Subcutaneous adipose tissue (tissue), 4 donors: Measurements from ENCODE around the gene FRAS1. TPM values are rescaled to one million over a fixed set of nuclear protein-coding genes. Genes with fewer than 3 reads are reported as not detected.

Experiments used
- total RNA-seq, 4 donors: library from RNA; depleted of rRNA; stranded (reverse); fragments of >200 nt; gene quantifications; one replicate each; pipeline ENCODE4 v1.1.0, GENCODE V29; 2016
- TF ChIP-seq, protein P1 (sequence below): fragments of 450-650 bp; IDR thresholded peaks from one replicate; pipeline ENCODE4 v1.5.1; 2016; ENCODE audit warnings: low read depth, mild to moderate bottlenecking, control low read depth, antibody characterized with exemption, moderate library complexity

The FRAS1 gene
- total RNA-seq, 4 donors from 2014 or later, result 2.2 to 6.0 (median 3.6) TPM

DNA sequence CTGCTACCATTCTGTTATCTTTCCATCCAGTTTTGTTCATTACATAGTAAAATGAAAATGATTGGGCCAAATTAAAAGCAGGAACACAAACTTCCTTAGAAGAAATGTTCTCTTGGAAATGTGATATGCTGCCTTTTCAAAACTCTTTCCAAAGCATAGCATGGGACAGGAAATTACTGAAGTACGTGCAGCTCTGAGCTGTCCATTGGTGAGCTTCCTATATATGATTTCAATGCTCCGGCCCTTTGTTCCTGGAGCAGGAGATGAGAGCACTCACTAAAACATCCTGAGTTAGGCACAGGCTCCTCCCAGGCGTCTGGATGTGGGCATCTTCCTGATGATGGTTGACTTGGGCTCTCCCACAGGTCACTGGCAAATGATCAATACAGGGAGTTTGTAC lies 461.4 kb downstream of the FRAS1 start:
- TF ChIP-seq, protein P1, sequence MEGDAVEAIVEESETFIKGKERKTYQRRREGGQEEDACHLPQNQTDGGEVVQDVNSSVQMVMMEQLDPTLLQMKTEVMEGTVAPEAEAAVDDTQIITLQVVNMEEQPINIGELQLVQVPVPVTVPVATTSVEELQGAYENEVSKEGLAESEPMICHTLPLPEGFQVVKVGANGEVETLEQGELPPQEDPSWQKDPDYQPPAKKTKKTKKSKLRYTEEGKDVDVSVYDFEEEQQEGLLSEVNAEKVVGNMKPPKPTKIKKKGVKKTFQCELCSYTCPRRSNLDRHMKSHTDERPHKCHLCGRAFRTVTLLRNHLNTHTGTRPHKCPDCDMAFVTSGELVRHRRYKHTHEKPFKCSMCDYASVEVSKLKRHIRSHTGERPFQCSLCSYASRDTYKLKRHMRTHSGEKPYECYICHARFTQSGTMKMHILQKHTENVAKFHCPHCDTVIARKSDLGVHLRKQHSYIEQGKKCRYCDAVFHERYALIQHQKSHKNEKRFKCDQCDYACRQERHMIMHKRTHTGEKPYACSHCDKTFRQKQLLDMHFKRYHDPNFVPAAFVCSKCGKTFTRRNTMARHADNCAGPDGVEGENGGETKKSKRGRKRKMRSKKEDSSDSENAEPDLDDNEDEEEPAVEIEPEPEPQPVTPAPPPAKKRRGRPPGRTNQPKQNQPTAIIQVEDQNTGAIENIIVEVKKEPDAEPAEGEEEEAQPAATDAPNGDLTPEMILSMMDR, result no peak

DNA sequence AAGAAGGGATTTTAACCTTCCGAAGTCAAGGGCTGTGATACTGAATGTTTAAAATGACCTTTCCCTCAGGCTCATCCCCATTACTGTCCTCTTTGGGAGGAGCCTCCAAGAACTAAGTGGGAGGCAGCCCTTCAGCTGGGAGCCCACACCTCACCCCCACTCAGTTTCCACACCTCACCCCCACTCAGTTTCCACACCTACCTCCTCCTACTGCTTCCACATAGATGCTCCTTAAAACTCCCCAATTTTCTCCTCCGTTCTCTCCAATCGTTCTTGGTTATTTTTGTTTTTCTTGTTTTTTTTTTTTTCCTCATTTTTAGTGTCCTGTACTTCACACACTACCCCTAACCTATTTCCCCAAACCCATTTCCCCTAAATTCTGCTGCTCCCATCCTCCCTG lies 462.8 kb downstream of the FRAS1 start:
- TF ChIP-seq, protein P1, result no peak

DNA sequence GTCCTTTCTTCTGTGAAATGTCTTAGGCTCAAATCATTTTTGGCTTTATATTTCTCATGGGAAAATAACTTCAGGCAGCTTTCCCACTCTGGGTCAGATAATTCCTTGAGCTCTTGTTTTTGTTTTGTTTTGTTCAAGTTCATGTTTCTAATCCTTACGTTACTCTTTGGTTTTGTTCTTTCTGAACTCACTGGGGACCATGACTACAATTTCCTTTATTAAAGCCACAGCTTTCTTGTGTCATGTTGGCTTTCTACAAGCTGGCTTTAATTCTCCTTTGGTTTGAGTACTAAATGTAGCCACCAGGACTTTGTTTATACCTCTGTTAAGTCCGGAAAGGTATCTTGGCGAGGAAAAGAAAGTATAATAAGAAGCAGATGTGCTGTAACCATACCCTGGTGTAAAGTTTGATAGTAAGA lies 463.7 kb downstream of the FRAS1 start:
- TF ChIP-seq, protein P1, result no peak

DNA sequence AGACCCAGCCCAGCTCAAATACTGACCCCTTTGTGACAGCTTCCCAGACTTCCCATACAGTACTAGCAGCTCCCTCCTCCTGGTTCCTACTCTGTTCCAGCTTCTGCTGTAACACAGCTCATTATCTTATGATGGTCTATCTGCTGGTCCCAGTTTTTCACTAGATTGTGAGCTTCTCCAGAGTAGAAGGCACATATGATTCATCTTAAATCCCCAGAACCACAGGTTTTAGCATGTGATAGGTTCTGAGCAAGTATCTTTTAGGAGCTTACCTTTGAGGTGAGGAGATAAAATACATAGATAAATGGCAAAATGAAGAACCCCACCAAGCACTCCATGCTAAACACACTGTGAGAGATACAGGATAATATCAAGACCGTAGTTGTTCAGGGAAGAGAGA lies 466.9 kb downstream of the FRAS1 start:
- TF ChIP-seq, protein P1, result no peak

DNA sequence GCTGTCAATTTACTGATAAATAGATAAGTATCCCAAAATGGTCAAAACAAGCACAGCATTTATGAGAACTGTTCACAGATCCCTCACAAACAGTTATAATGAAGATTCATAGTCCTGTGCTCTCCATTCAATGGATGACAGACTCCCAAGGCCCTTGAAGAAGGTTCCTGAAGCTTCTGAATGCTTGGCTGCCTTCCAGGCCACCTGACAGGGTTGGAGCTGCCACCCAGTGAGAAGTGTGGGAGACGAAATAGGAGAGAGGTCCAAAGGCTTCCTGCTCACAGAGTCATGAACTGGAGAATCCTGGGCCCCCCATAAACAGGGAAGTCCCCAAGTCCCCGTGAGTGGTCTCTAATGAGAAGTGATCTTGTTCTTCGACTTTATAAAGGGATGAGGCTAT lies 468.4 kb downstream of the FRAS1 start:
- TF ChIP-seq, protein P1, result no peak

DNA sequence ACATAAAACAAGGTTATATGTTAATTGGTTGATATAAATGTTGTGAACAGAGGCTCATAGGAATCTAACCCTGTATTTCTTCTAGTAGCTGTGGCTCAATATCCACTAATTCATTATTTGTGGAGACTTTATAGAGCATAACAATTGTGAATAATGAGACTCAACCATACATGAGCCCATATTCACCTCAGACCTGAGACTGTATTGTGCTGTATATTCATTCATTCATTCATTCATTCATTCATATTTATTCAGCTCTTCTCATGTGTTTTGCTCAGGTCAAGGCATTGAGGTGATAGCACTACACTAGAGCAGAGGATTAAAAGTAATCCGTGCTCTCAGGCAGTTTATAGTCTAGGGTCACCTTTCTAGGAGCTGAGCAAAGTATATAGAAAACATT lies 470.0 kb downstream of the FRAS1 start:
- TF ChIP-seq, protein P1, result no peak

DNA sequence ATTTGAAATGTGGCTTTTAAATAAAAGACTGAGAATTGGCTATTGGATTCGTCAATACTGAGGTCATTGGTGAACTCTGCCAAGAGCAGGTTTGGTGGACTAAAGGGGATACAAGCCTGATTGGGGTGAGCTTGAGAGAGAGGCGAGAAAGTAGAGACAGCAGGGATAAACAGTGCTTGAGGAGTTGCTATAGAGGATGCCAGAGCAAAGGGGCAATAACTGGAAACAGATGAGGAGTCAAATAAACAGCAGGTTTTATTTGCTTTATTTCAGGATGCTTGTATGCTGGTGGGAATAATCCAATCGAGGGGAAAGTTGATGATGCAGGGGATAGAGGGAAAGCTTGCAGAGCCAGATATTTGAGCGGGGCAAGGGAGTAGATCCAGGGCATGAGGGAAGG lies 470.4 kb downstream of the FRAS1 start:
- TF ChIP-seq, protein P1, result no peak
